GM23248 (cell line): ENCODE results near the gene CCDC171.

Source experiments
- EZH2 ChIP-seq: fragments of 200-600 bp; sonication (generic); IDR thresholded peaks from 2 replicates; pipeline ENCODE4 v1.6.1; 2018; ENCODE audit warnings: antibody characterized with exemption, mild to moderate bottlenecking; ENCODE audit not compliant: insufficient read depth, poor library complexity, severe bottlenecking
- EZH2phosphoT487 ChIP-seq: fragments of 200-600 bp; sonication (generic); IDR thresholded peaks from 2 replicates; pipeline ENCODE4 v1.6.1; 2018; ENCODE audit warnings: antibody characterized with exemption, moderate library complexity, mild to moderate bottlenecking, low read depth; ENCODE audit not compliant: insufficient read depth

DNA sequence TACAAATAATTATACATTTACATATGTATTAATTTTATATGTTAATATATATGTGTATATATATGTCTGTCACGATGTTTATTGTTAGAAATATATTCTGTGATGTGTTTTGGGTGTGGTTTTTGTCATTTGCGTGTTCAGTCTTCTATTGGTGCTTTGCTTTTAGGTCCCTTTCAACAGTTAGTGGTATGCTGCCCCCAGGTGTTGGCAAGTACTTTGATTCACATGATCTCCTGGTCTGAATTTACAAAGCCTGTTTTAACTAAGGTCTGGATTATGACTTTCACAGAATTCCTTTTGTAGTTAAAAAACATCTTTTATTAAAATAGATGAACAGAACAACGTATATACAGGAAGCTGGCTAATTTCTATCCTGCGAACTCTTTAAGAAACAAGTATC, 271.5 kb downstream of the CCDC171 start:
- no peak for TF ChIP-seq EZH2
- TF ChIP-seq EZH2phosphoT487, result no peak
